AG04449 (cell line): ENCODE data around the gene TAF1C.

ENCODE experiments used
- CTCF ChIA-PET: fragments of 350-600 bp; formaldehyde crosslinking; extraction: SDS; loops from one replicate; lab custom pipeline; 2021; ENCODE audit warnings: antibody characterized with exemption; lab: Yijun Ruan, JAX
- POLR2A ChIA-PET: fragments of 400-600, 350-600 bp; formaldehyde crosslinking; extraction: SDS; loops from one replicate; lab custom pipeline; 2020; ENCODE audit warnings: antibody characterized with exemption, inconsistent platforms; lab: Yijun Ruan, JAX
- DNase-seq: peaks from one replicate; pipeline ENCODE4 v3.0.0-alpha.2; 2010; ENCODE audit warnings: low read depth, low spot score
- H3K4me3 ChIP-seq: 2 replicates; pipeline ENCODE4 v1.5.1; 2011; ENCODE audit warnings: low read depth, mild to moderate bottlenecking, control low read depth, low read length
- TF ChIP-seq, protein P1 (sequence below): IDR thresholded peaks from one replicate; pipeline ENCODE4 v1.5.1; 2011; ENCODE audit warnings: mild to moderate bottlenecking, moderate library complexity, low read length, control low read depth, inconsistent platforms; ENCODE audit not compliant: insufficient read depth; ENCODE audit errors: missing control alignments

TAF1C gene

DNA sequence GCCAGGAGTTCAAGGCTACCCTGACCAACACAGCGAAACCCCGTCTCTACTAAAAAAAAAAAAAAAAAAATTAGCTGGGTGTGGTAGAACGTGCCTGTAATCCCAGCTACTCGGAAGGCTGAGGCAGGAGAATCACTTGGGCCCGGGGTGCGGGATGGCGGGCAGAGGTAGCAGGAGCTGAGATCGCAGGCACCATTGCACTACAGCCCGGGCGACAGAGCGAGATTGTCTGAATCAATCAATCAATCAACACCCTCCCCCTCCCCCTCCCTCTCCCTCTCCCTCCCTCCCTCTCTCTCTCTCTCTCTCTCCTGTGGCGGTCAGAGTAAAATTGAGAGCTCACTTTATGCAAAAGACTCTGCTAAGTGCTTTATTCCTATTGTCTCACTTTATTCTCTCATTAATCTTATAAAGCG lies 43.1 kb downstream of the TAF1C start:
- TF ChIP-seq, protein P1, sequence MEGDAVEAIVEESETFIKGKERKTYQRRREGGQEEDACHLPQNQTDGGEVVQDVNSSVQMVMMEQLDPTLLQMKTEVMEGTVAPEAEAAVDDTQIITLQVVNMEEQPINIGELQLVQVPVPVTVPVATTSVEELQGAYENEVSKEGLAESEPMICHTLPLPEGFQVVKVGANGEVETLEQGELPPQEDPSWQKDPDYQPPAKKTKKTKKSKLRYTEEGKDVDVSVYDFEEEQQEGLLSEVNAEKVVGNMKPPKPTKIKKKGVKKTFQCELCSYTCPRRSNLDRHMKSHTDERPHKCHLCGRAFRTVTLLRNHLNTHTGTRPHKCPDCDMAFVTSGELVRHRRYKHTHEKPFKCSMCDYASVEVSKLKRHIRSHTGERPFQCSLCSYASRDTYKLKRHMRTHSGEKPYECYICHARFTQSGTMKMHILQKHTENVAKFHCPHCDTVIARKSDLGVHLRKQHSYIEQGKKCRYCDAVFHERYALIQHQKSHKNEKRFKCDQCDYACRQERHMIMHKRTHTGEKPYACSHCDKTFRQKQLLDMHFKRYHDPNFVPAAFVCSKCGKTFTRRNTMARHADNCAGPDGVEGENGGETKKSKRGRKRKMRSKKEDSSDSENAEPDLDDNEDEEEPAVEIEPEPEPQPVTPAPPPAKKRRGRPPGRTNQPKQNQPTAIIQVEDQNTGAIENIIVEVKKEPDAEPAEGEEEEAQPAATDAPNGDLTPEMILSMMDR = no peak
- POLR2A ChIA-PET = no interaction called here

DNA sequence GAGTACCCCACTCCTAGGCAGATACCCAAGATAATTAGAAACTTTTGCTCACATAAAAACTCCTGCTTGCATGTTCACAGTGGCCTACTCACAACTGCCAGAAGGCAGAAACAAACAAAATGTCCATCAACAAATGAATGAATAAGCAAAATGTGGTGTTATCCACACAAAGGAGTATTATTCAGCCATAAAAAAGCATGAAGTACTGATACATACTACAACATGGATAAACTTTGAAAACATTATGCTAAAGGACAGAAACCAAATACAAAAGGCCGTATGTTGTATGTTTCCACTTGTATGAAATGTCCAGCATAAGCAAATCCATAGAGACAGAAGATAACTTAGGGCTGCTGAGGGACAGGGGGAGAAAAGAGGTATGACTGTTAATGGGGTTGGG lies 43.8 kb downstream of the TAF1C start:
- TF ChIP-seq, protein P1 = no peak
- ChIA-PET CTCF (interaction anchor here (1.0 kb wide), 1 partner anchor 45 kb away, joined by 3 read pairs; no protein-coding TSS in a partner anchor), POLR2A (no interaction called here)
- H3K4me3 ChIP-seq = no peak overlapping the region
- no peak for DNase-seq

More for the DNA sequence above, 43.1 kb downstream of the TAF1C start:
- CTCF ChIA-PET = interaction anchor here (1.0 kb wide), 2 partner anchors 27 to 59 kb away, joined by 3 read pairs; partner anchors contain the start of gene MBTPS1
- no peak for DNase-seq
- H3K4me3 ChIP-seq = peak overlapping the region; percentile 82

DNA sequence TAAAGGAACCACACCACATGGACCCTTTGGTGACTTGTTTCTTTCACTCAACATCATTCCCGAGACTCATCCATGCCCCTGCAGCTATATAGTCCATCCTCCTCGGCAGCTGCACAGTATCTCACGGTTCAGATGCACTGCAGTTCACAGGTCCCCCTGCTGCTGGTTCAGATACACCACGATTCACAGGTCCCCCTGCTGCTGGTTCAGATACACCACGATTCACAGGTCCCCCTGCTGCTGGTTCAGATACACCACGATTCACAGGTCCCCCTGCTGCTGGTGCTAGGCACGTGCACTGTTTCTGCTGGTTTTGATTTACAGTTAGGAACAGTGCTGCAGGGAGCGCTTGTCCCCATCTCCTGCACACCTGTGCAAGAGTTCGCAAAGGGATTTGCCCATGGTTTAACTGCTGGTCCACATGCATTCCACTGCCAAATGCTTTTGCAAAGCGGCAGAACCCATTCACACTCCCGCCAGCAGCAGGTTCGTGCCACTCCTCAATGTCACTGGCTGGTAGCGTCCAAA lies 45.6 kb downstream of the TAF1C start:
- DNase-seq = no peak
- CTCF ChIA-PET = no interaction called here
- POLR2A ChIA-PET = no interaction called here

DNA sequence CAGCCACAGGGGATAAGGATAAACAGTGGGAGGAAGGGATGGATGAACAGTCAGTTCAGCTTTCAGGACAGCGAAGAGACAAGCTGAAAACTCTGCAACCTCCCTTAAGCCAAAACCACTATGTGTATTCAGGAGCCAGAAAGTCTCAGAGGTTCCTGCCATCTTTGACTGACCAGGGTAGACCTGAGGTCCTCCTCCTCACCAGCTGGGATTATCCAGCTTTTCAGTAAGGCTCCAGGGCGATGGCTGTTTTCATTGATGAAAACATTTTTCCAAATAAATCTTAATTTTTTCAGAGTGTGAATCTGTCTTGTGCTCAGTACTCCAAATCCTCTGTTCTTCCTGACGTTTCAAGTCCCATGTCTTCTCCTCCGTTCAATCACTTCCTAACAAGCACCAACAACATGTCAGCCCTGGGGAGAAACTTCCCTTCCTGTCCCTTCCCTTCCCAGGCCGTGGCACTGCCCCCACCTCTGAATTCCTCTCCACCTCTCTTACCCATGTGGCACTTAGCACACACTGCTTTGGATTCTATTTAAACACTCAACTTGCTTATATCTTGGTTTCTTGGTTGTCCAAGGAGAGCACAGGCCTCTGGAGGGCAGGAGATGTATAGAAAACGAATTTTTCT lies 47.1 kb downstream of the TAF1C start:
- no peak overlapping the region for H3K4me3 ChIP-seq
- POLR2A ChIA-PET = no interaction called here
- TF ChIP-seq, protein P1 = no peak
- CTCF ChIA-PET = interaction anchor here (0.9 to 1.3 kb wide), 3 partner anchors 12 to 183 kb away, joined by 3 read pairs; no protein-coding TSS in a partner anchor
- no peak for DNase-seq

More for the DNA sequence above, 45.6 kb downstream of the TAF1C start:
- H3K4me3 ChIP-seq = no peak overlapping the region
- TF ChIP-seq, protein P1 = no peak

DNA sequence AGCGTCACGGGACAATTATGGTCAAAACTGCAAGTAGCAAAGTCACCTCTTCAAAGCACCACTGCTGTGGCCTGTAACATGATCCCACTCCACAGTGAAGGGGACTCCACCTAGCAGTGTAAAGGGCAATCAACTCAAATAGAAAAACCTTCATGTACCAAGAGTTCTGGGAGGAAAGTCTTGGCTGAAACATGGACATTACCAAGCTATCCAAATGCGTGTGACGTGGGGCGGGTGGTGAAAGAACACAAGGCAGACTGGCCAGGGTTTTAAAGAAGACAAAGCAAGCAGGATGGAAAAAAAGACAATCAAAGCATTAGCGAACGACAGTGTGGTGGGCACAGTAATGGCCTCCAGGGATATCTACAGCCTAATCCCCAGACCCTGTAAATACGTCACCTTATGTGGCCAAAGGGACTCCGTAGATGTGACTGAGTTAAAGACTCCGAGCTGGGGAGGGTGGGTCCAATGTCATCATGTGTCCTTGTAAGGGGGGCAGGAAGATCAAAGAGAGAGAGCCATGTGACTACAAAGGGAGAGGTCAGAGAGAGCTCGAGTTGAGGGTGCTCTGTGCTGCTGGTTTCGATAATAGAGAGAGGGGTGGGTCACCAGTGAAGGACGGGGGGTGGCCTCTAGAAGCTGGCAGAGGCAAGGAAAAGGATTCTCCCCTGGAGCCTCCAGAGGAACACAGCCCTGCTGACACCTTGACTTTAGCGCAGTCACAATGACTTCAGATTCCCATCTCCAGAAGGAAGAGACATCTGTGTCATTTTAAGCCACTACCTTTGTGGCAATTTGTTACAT lies 47.8 kb downstream of the TAF1C start:
- DNase-seq = no peak
- TF ChIP-seq, protein P1 = no peak
- H3K4me3 ChIP-seq = no peak overlapping the region
- CTCF ChIA-PET = interaction anchor here (0.9 to 2.5 kb wide), 5 partner anchors 12 to 182 kb away, joined by 3 to 13 read pairs (median 3); partner anchors contain the start of gene TAF1C
- POLR2A ChIA-PET = no interaction called here
